Measurements from ENCODE around the gene YWHAH. TPM values are rescaled to one million over a fixed set of nuclear protein-coding genes. Genes with fewer than 3 reads are reported as not detected.
A peak's percentile ranks its signal among the peaks of the same experiment; 100 is the strongest.

Gene YWHAH
- total RNA-seq, 1 donor from 2014 or later: 250 TPM

DNA sequence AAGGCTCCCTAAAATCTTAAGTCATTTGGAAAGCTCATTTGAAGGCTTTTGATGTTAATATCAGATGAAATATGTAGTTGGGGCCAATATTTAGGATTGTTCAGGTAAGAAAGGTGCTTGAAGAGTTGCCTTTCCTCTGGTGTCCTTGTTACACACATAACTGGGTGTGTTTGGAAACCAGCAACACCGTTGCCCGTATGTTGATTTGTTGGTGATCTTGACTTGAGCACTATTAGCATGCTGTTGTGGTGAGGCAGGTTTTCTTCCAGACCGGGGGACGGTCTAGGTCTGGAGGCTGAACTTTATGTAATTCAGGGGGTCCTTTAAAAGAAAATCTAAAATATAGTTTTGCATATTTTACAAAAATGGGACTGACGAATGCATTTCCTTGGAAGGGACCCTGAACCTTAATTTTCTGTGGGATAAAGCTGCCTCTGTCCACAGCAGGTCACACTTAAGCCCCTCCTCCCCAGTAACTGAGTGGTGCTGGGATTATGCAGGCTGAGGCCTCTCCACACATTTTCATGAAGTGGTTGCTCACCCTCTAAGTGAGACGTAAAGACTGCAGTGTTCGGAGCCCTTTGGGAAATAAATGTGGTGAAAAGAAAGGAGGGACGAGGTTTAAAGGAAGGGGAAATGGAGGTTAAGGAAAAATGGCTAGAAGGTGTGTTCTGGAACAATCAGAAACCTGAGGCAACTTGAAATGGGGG is 1.8 kb downstream of the YWHAH start:
- Mint-ChIP-seq H3K4me1 (ENCODE audit: low read depth, unreplicated experiment) (peaks cover 11% of the 10 kb centered on the region), H3K4me3 (ENCODE audit: unreplicated experiment) (no peak overlapping the region), H3K36me3 (ENCODE audit: unreplicated experiment) (no peaks in the 10 kb centered on the region), H3K27ac (ENCODE audit: unreplicated experiment) (no peak overlapping the region), H3K9me3 (ENCODE audit: unreplicated experiment) (peaks cover 2% of the 10 kb centered on the region), H3K27me3 (ENCODE audit: unreplicated experiment) (peaks cover 2% of the 10 kb centered on the region)
- no peak for DNase-seq
- TF ChIP-seq, protein P1, sequence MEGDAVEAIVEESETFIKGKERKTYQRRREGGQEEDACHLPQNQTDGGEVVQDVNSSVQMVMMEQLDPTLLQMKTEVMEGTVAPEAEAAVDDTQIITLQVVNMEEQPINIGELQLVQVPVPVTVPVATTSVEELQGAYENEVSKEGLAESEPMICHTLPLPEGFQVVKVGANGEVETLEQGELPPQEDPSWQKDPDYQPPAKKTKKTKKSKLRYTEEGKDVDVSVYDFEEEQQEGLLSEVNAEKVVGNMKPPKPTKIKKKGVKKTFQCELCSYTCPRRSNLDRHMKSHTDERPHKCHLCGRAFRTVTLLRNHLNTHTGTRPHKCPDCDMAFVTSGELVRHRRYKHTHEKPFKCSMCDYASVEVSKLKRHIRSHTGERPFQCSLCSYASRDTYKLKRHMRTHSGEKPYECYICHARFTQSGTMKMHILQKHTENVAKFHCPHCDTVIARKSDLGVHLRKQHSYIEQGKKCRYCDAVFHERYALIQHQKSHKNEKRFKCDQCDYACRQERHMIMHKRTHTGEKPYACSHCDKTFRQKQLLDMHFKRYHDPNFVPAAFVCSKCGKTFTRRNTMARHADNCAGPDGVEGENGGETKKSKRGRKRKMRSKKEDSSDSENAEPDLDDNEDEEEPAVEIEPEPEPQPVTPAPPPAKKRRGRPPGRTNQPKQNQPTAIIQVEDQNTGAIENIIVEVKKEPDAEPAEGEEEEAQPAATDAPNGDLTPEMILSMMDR (IDR thresholded peaks at IDR 0.05; ENCODE audit: partially characterized antibody, unreplicated experiment): no peak

DNA sequence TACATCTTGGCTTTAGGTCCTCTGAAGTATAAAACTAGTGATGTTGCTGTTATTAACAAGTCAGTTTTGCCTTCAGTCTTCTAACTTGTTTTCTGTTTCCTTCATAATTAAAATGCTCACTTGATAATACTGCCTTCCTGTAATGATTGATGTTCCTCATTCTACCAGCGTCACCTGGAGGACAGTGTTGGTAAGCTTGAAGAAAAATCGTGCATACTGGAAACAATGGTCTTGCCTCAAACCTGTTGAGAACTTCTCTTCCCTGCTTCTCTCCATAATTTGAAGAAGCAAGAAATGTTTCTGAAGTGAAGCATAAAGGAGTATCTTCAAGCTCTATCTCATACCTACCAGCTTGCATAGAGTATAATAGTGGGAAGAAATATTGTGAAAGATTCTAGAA is 3.0 kb downstream of the YWHAH start:
- peaks cover 2% of the 10 kb centered on the region for H3K27me3 Mint-ChIP-seq (ENCODE audit: unreplicated experiment)
- TF ChIP-seq, protein P1 (IDR thresholded peaks at IDR 0.05; ENCODE audit: partially characterized antibody, unreplicated experiment): peak; percentile 8
- H3K27ac Mint-ChIP-seq (ENCODE audit: unreplicated experiment): no peak overlapping the region
- H3K36me3 Mint-ChIP-seq (ENCODE audit: unreplicated experiment): no peaks in the 10 kb centered on the region
- peak overlapping the region; percentile 70 for H3K4me3 Mint-ChIP-seq (ENCODE audit: unreplicated experiment)
- no peak for DNase-seq
- H3K4me1 Mint-ChIP-seq (ENCODE audit: low read depth, unreplicated experiment): peaks cover 23% of the 10 kb centered on the region
- H3K9me3 Mint-ChIP-seq (ENCODE audit: unreplicated experiment): peaks cover 6% of the 10 kb centered on the region

DNA sequence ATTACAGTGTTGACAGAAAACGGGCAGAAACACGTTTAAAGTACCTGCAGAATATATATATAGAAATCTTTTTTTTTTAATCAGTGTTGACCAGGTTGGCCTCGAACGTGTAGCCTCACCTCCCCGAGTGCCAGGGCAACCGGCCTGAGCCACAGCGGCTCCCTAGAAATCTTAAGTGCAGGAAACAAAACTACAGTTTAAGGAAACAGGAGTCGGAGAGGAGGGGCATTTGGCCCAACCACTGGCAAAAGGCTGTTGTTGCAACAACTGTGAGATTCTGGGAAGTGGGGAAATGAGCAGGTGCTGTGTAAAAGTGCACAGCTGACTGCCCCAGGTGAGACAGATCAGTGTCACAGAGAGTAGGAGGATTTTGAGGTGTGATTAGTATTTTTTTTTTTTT is 3.7 kb downstream of the YWHAH start:
- TF ChIP-seq, protein P1 (IDR thresholded peaks at IDR 0.05; ENCODE audit: partially characterized antibody, unreplicated experiment): no peak
- Mint-ChIP-seq H3K4me3 (ENCODE audit: unreplicated experiment) (no peak overlapping the region), H3K4me1 (ENCODE audit: low read depth, unreplicated experiment) (peaks cover 27% of the 10 kb centered on the region), H3K36me3 (ENCODE audit: unreplicated experiment) (no peaks in the 10 kb centered on the region), H3K27ac (ENCODE audit: unreplicated experiment) (peak overlapping the region; percentile 59), H3K9me3 (ENCODE audit: unreplicated experiment) (peaks cover 6% of the 10 kb centered on the region), H3K27me3 (ENCODE audit: unreplicated experiment) (peaks cover 2% of the 10 kb centered on the region)
- no peak for DNase-seq

DNA sequence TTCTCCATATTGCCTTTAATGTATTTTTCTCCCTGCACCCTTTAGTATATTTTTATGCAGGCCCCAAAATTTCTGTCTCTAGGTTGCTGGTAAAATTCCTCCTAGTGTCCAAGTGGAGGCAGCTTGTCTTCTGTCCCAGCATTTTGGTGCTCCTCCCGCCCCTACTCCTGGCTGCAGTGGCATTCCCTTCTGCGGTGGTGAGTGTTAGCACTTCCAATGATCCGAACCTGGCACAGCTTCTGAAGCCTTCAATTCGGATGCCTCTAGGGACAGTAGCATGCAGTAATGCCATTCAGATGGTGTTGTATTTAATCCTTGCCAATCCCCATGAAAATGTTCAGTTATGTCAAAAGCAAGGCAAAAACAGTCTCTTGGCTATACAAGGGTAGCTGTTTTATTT is 5.9 kb downstream of the YWHAH start:
- TF ChIP-seq, protein P1 (IDR thresholded peaks at IDR 0.05; ENCODE audit: partially characterized antibody, unreplicated experiment): no peak
- H3K27me3 Mint-ChIP-seq (ENCODE audit: unreplicated experiment): peaks cover 2% of the 10 kb centered on the region
- H3K4me1 Mint-ChIP-seq (ENCODE audit: low read depth, unreplicated experiment): peaks cover 45% of the 10 kb centered on the region
- H3K36me3 Mint-ChIP-seq (ENCODE audit: unreplicated experiment): no peaks in the 10 kb centered on the region
- no peak for DNase-seq
- no peak overlapping the region for H3K27ac Mint-ChIP-seq (ENCODE audit: unreplicated experiment)
- peaks cover 4% of the 10 kb centered on the region for H3K9me3 Mint-ChIP-seq (ENCODE audit: unreplicated experiment)
- H3K4me3 Mint-ChIP-seq (ENCODE audit: unreplicated experiment): no peak overlapping the region
